Nephron (organoid): ENCODE results near the gene VASP.
A peak's percentile ranks its signal among the peaks of the same experiment; 100 is the strongest.

Experiments
- H3K27ac Mint-ChIP-seq, 3 experiments: 2 replicates each; pipeline ENCODE4 v1.8.0; 2020; ENCODE audit warnings: mixed read lengths in 3 of 3, mild to moderate bottlenecking in 2 of 3, moderate library complexity in 1 of 3
- H3K27me3 Mint-ChIP-seq: 2 replicates; pipeline ENCODE4 v1.8.0; 2021; ENCODE audit warnings: low read depth, mild to moderate bottlenecking, moderate library complexity, mixed read lengths
- H3K36me3 Mint-ChIP-seq: 2 replicates; pipeline ENCODE4 v1.8.0; 2020; ENCODE audit warnings: low read depth, mixed read lengths
- H3K4me1 Mint-ChIP-seq: 2 replicates; pipeline ENCODE4 v1.8.0; 2020; ENCODE audit warnings: mixed read lengths
- H3K4me3 Mint-ChIP-seq, 3 experiments: 2 replicates each; pipeline ENCODE4 v1.8.0; 2020; ENCODE audit warnings: mild to moderate bottlenecking in 3 of 3, mixed read lengths in 3 of 3, moderate library complexity in 2 of 3
- H3K9me3 Mint-ChIP-seq: 2 replicates; pipeline ENCODE4 v1.8.0; 2020; ENCODE audit warnings: mixed read lengths
- CTCF ChIP-seq, 3 experiments: fragments of 200-600 bp; sonication (generic); IDR thresholded peaks; one replicate each; pipeline ENCODE4 v1.5.0; 2021; ENCODE audit warnings: antibody characterized with exemption in 3 of 3; ENCODE audit not compliant: unreplicated experiment in 3 of 3

The VASP gene

GRCh38 chr19:45471931-45472562 is 35.2 kb upstream of the VASP start:
- H3K4me3 Mint-ChIP-seq = peak overlapping the region; percentile 73 to 79 (median 75)

GRCh38 chr19:45472563-45473366 is 34.5 kb upstream of the VASP start:
- Mint-ChIP-seq H3K9me3 (no peaks in the 10 kb centered on the region), H3K36me3 (no peaks in the 10 kb centered on the region), H3K4me3 (peak overlapping the region; percentile 73 to 79 (median 75)), H3K27ac (peak overlapping the region in 1 of 3 experiments; percentile 21), H3K27me3 (peaks cover 68% of the 10 kb centered on the region), H3K4me1 (peaks cover 20% of the 10 kb centered on the region)
- no peak for TF ChIP-seq CTCF (IDR thresholded peaks at IDR 0.05; ENCODE audit: unreplicated experiment in 3 of 3)

More at GRCh38 chr19:45471931-45472562, 35.2 kb upstream of the VASP start:
- H3K4me1 Mint-ChIP-seq = peaks cover 21% of the 10 kb centered on the region
- H3K36me3 Mint-ChIP-seq = no peaks in the 10 kb centered on the region
- TF ChIP-seq CTCF (IDR thresholded peaks at IDR 0.05; ENCODE audit: unreplicated experiment in 3 of 3) = no peak
- H3K27ac Mint-ChIP-seq = peak overlapping the region in 1 of 3 experiments; percentile 63
- H3K9me3 Mint-ChIP-seq = no peaks in the 10 kb centered on the region
- H3K27me3 Mint-ChIP-seq = peaks cover 68% of the 10 kb centered on the region

- no peaks in the 10 kb centered on the region for H3K36me3 Mint-ChIP-seq
- peaks cover 68% of the 10 kb centered on the region for H3K27me3 Mint-ChIP-seq
- no peak overlapping the region for H3K27ac Mint-ChIP-seq
- TF ChIP-seq CTCF (IDR thresholded peaks at IDR 0.05; ENCODE audit: unreplicated experiment in 3 of 3) = no peak
- peak overlapping the region; percentile 21 to 57 (median 33) for H3K4me3 Mint-ChIP-seq
- H3K4me1 Mint-ChIP-seq = peaks cover 15% of the 10 kb centered on the region
- no peaks in the 10 kb centered on the region for H3K9me3 Mint-ChIP-seq
Measured at GRCh38 chr19:45473367-45473681, 34.0 kb upstream of the VASP start.

GRCh38 chr19:45473682-45474605 is 33.3 kb upstream of the VASP start:
- TF ChIP-seq CTCF (IDR thresholded peaks at IDR 0.05; ENCODE audit: unreplicated experiment in 3 of 3) = no peak
- Mint-ChIP-seq H3K9me3 (no peaks in the 10 kb centered on the region), H3K4me1 (peaks cover 15% of the 10 kb centered on the region), H3K27me3 (peaks cover 68% of the 10 kb centered on the region), H3K36me3 (no peaks in the 10 kb centered on the region), H3K4me3 (peak overlapping the region; percentile 40 to 57 (median 57)), H3K27ac (no peak overlapping the region)

GRCh38 chr19:45474606-45475521 is 32.4 kb upstream of the VASP start:
- peaks cover 15% of the 10 kb centered on the region for H3K4me1 Mint-ChIP-seq
- H3K27me3 Mint-ChIP-seq = peaks cover 72% of the 10 kb centered on the region
- peak overlapping the region in 1 of 3 experiments; percentile 57 for H3K4me3 Mint-ChIP-seq
- no peak for TF ChIP-seq CTCF (IDR thresholded peaks at IDR 0.05; ENCODE audit: unreplicated experiment in 3 of 3)
- no peak overlapping the region for H3K27ac Mint-ChIP-seq
- no peaks in the 10 kb centered on the region for H3K36me3 Mint-ChIP-seq
- no peaks in the 10 kb centered on the region for H3K9me3 Mint-ChIP-seq
